HG03354 (cell line): ENCODE results near the gene RABAC1.

ENCODE experiments used
- ATAC-seq: cut with Tn5 transposase; IDR thresholded peaks from one replicate; pipeline ENCODE4 v1.9.1; 2021; ENCODE audit warnings: mild to moderate bottlenecking; ENCODE audit not compliant: unreplicated experiment, poor library complexity, severe bottlenecking

RABAC1 gene

GRCh38 chr19:41990615-41991014 lies 31.5 kb upstream of the RABAC1 start:
- ATAC-seq: no peak

GRCh38 chr19:41990028-41990427 lies 30.9 kb upstream of the RABAC1 start:
- no peak for ATAC-seq

- ATAC-seq: no peak
Observed at GRCh38 chr19:41988947-41989346, 29.8 kb upstream of the RABAC1 start.

GRCh38 chr19:41987141-41987860 lies 28.2 kb upstream of the RABAC1 start:
- ATAC-seq: no peak

- ATAC-seq: no peak
Observed at GRCh38 chr19:41984961-41985360, 25.8 kb upstream of the RABAC1 start.

GRCh38 chr19:41981724-41982123 lies 22.6 kb upstream of the RABAC1 start:
- ATAC-seq: no peak

GRCh38 chr19:41978470-41978869 lies 19.3 kb upstream of the RABAC1 start:
- no peak for ATAC-seq

- no peak for ATAC-seq
Observed at GRCh38 chr19:41977916-41978315, 18.8 kb upstream of the RABAC1 start.

GRCh38 chr19:41974652-41975051 lies 15.5 kb upstream of the RABAC1 start:
- no peak for ATAC-seq

- ATAC-seq: no peak
Observed at GRCh38 chr19:41971363-41971762, 12.2 kb upstream of the RABAC1 start.

- ATAC-seq: no peak
Observed at GRCh38 chr19:41969772-41970458, 10.8 kb upstream of the RABAC1 start.

- ATAC-seq: no peak
Observed at GRCh38 chr19:41968751-41969595, 9.9 kb upstream of the RABAC1 start.

- ATAC-seq: no peak
Observed at GRCh38 chr19:41967054-41967783, 8.1 kb upstream of the RABAC1 start.

- no peak for ATAC-seq
Observed at GRCh38 chr19:41965106-41965505, 6.0 kb upstream of the RABAC1 start.

- no peak for ATAC-seq
Observed at GRCh38 chr19:41960973-41961372, 1.9 kb upstream of the RABAC1 start.

- peak; percentile 49 for ATAC-seq
Observed at GRCh38 chr19:41958367-41959055, 610 bp downstream of the RABAC1 start.

GRCh38 chr19:41957838-41958366 lies 1.2 kb downstream of the RABAC1 start:
- peak; percentile 53 for ATAC-seq

- no peak for ATAC-seq
Observed at GRCh38 chr19:41957161-41957837, 1.8 kb downstream of the RABAC1 start.

- ATAC-seq: no peak
Observed at GRCh38 chr19:41956621-41957020, 2.5 kb downstream of the RABAC1 start.
